GM20431 (cell line): ENCODE data around the gene FAM163A.

ENCODE experiments used
- in situ Hi-C: fragments of 300-500 bp; cut with MseI, MboI; formaldehyde crosslinking; loops from one replicate; pipeline ENCODE4 v1.15.0; 2020; ENCODE audit warnings: low sequenced_read_pairs; ENCODE audit not compliant: unreplicated experiment

FAM163A gene

DNA sequence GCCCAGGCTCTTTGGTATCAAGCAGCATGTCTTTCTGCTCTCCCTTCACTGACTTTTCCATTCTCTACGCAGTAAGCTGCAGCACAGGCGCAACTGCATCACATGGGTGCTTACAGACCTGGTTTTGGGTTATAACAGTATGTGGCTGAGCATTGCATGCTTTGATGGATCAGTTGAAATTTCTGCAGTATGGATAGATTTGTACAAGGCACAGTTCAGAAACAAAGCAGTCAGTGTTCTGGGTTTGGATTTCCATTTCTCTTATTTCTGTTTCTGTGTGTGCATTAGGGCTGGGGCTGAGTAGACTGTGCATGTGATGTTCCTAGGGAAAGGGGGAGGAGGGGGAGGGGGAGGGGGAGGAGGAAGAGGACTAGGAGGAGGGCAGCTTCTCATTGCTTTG is 4.5 kb downstream of the FAM163A start:
- in situ Hi-C loops: no loop called here

DNA sequence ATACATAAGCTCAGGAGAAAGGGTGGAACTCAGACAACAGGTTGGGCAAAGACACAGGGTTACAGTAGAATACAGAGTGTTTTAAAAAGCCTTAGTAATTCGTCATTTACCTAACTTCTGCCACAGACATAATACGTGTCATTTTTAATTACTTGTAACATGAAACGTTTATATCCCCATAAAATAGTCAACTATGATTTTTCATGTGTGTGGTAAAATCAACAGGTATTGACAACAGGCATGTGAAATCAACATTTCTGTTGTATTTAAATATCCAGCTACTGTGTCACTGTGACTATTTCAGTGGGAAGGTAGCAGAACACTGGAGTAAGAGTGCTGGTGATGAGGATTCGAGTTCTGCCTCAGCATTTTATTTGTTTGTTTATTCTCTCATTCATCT is 5.7 kb downstream of the FAM163A start:
- in situ Hi-C loops: no loop called here

GRCh38 chr1:179750630-179751029 is 7.5 kb downstream of the FAM163A start:
- in situ Hi-C loops: no loop called here

GRCh38 chr1:179753061-179753460 is 10.0 kb downstream of the FAM163A start:
- in situ Hi-C loops: no loop called here

DNA sequence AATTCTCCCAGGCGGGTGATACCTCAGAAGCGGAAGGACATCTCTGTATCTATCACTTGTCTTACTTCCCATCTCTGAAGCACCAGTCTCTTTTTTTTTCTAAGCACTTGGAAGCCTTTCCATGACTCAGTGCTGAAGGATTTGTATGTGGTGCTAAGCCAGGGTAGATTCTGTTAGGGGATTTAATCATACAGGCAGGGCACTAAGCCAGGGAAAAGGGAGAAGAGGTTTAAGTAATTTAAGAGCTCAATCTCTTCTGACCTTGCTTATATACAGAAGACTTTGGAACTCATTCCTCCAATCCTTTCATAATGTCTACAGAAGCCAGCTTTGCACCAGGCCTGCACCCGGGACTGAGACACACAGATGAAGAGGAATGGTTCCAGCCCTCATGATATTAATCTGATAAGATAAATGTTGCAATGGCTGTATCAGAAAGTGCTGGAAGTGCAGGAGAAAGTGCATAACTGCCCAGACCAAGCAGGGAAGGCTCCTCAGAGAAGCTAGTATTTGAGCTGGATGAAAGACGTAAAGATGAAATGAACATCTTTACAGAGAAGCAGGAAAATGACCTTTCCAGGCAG is 11.0 kb downstream of the FAM163A start:
- in situ Hi-C loops: no loop called here

DNA sequence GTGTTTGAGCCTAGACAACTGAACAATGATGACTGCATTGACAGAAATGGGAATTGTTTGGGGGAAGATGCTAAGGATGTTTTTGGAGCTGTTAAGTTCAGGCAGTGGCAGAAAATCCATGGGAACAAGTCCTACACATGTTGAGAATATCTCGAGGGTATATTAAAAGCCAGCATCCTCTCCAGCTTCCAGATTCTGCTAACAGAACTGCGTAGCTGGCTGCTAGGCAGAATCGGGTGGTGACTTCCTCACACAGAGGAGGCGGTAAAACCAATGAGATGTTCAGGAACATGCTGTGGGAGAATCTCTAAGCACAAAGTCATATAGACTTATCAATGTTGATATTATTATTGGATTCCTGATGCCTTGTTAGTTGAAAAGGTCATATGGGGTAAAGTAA is 14.8 kb downstream of the FAM163A start:
- in situ Hi-C loops: no loop called here

- in situ Hi-C loops: no loop called here
These were observed 17.4 kb downstream of the FAM163A start for GRCh38 chr1:179760521-179760920.

GRCh38 chr1:179761296-179761695 is 18.2 kb downstream of the FAM163A start:
- in situ Hi-C loops: no loop called here

DNA sequence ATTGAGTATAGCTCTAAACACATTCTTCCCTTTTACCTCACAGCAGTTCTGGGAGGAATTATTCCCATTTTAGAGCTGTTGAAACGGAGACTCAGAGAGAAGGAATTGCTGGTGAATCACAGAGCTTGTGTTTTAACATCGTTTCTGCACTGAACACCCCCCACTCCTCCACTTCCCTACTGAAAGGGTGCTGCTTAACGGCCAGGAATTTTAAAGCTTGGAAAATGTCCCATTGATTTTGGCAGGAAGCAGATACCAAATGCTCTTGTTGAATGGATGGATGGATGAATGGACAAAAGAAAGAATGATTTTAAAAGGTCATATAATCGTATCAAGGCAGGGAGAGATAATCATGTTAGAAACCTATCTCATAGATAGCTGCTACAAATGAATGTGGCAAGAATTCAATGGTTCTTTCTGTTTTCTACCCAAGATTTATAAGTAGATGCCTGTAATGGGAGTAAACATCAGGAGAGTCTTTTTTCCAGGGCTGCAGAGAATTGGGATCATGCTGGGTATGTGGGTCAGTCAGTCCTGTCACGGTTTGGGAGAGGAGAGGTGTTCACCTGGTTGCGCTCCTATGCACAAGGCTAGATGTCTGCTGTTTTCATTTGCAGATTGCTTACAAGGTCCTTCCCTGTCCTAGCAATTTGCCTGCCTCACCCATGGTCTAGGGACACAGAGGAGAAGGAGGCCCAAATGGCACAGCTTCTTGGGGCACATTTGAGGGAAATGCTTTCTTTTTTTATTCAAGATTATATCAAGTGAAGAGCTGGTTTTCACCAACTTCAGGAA is 19.0 kb downstream of the FAM163A start:
- in situ Hi-C loops: no loop called here

DNA sequence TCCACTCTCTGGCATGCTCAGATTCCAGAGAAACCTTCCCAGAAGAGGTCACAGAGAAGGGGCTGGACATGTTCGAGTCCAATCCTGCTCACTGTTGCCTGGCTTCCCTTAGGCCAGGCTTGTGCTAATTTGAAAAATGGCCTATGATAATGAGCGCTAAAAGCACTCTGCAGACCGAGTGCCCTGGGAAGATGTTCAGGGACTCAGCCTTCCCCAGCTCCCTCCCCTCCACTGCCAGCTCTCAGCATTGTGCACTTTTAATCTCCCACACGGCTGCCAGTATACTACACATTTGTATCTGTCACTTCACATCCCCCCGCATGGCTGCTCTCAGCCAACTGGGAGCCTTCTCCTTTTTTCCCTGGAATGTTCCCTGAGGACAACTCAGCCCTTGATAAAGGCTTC is 24.1 kb downstream of the FAM163A start:
- in situ Hi-C loops: no loop called here

- in situ Hi-C loops: no loop called here
These were observed 24.9 kb downstream of the FAM163A start for GRCh38 chr1:179767996-179768395.

DNA sequence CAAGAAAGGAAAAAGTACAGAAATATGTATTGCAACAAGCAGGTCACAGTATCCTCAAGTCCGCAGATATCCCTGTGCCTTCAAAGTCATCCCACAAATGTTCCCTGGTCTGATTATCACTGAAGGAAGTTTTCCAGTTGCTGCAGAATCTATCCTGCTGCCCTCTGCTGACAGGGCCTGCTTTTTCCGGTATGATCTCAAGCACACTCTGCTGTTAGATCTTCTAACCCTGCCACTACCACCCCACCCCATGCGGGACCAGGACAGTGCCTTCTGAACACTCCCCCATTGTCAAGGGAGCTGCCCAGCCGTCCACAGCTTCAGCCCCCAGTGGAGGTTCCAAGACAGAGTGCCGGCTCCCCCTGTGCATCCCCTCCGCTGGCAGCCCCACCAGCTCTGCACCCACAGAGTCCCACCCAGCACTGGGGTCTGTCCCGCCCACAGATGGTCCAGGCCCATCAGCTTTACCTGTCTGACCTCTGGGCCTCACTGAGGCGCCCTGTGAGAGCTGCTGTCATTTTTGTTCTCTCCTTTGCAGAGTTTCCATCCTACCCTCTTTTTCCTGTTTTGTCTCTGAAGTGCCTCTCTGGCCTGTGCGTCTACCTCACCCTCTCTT is 27.9 kb downstream of the FAM163A start:
- in situ Hi-C loops: no loop called here

GRCh38 chr1:179773264-179773663 is 30.2 kb downstream of the FAM163A start:
- in situ Hi-C loops: no loop called here

- in situ Hi-C loops: no loop called here
These were observed 30.9 kb downstream of the FAM163A start for GRCh38 chr1:179774000-179774399.

- in situ Hi-C loops: no loop called here
These were observed 31.5 kb downstream of the FAM163A start for GRCh38 chr1:179774566-179774965.

DNA sequence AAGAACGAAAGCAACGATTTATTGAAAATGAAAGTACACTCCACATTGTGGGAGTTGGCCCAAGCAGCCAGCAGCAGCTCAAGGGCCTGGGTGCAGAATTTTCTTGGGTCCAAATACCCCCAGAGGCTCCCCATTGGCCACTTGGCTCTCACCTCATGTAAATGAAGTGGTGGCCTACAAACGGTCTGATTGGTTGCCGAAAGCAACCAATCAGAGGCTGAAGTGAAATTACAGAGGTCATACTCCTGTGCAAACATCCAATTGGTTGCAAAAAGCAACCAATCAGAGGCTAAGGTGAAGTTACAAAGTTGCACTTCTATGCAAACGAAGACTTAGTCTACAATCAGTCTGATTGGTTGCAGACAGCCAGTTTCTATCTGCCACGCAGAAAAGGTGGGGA is 31.9 kb downstream of the FAM163A start:
- in situ Hi-C loops: no loop called here

DNA sequence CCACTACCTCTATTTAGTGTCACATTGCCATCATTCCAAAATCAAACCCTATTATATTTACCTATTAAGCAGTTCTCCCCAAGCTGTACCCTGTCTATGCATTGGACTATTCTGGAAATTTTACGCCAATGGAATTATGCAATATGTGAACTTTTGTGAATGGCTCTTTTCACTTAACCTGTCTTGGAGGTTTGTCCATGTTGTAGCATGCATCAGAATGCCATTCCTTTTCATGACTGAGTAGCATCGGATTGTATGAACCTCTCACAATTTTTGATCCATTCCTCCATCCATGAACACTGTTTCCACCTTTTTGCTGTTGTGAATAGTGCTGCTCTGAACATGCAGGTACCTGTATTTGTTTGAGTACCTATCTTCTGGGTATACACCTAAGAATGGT is 33.7 kb downstream of the FAM163A start:
- in situ Hi-C loops: no loop called here

DNA sequence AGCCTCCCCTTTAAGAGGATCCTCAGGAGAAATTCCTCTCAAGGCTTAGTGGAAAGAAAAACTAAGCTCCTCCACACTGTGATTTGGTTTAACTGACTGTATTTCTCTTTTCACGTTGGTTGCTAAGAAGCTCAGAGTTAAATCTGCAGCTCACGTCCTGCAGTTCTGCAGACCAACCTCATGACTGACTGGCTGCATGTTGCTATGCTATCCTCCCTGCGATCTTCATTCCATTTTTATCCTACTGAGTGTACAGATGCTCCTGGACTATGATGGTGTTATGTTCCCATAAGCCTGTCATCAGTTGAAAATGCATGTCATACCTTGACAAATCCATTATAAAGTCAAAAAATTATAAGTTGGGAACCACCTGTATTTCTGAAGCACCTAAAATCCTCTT is 34.6 kb downstream of the FAM163A start:
- in situ Hi-C loops: no loop called here

- in situ Hi-C loops: no loop called here
These were observed 36.7 kb downstream of the FAM163A start for GRCh38 chr1:179779645-179780272.

GRCh38 chr1:179781962-179782361 is 38.9 kb downstream of the FAM163A start:
- in situ Hi-C loops: no loop called here

DNA sequence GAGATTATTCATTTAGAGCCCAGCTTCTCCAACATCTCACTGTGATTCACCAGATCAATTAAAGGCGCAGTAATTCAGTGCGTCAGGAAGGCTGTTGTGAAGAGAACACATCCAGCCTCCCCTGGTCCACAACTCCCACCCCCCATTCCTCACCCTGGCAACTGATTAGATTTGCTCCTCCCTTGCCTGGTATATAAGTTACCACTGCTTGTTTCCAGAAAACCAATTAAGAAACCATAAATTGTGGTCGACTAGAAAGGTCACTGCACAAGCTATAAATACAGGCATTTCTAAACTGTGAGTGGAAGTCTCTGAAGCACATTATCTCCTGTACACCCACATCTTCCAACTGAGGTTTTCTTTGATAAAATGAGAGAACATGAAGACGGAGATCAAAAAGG is 41.9 kb downstream of the FAM163A start:
- in situ Hi-C loops: no loop called here
